ENCODE results near the gene KAT7.

Gene KAT7

DNA sequence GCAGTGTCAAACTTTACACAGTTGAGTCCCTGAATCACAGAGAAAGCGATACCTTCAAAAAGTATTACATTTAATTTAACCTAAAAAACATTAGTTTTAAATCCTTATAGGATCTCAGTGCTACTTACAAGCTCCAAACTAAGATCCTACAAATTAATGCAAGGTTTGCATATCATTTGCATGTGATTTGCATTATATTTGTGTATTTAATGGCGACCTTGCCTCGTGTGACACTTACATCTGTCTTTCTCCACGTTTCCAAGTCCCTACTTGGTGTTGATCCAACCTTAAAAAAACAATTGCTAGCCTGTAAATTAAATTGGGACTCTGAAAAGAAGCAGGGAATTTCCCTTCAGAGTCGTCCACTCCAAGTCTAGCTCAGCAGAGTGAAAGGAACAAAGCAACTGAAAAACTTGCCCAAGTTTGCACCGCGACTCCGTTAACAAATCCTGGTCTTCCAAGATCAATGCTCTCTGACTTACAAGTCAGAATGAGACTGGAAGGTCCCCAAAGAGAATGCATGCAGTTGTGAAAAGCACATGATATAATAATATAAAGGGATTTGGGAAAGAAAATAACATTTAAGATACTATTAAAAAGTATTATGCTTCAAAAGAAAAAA, 23.8 kb upstream of the KAT7 start:
- no peak overlapping the region for H3K27ac ChIP-seq
- H3K9me3 ChIP-seq (ENCODE audit: control insufficient read depth, low read length) = no peaks in the 10 kb centered on the region
- no peaks in the 10 kb centered on the region for H3K36me3 ChIP-seq (ENCODE audit: control insufficient read depth, insufficient read depth, low read length)
- no peaks in the 10 kb centered on the region for H3K79me2 ChIP-seq
- H3K4me3 ChIP-seq (ENCODE audit: low read depth, low read length) = peak overlapping the region; percentile 31
- H2AFZ ChIP-seq = peak overlapping the region; percentile 14
- no peaks in the 10 kb centered on the region for H3K27me3 ChIP-seq (ENCODE audit: control insufficient read depth, insufficient read depth, low read length)
- H3K4me1 ChIP-seq = no peaks in the 10 kb centered on the region
- H3K9ac ChIP-seq = no peak overlapping the region
- TF ChIP-seq, protein P1, sequence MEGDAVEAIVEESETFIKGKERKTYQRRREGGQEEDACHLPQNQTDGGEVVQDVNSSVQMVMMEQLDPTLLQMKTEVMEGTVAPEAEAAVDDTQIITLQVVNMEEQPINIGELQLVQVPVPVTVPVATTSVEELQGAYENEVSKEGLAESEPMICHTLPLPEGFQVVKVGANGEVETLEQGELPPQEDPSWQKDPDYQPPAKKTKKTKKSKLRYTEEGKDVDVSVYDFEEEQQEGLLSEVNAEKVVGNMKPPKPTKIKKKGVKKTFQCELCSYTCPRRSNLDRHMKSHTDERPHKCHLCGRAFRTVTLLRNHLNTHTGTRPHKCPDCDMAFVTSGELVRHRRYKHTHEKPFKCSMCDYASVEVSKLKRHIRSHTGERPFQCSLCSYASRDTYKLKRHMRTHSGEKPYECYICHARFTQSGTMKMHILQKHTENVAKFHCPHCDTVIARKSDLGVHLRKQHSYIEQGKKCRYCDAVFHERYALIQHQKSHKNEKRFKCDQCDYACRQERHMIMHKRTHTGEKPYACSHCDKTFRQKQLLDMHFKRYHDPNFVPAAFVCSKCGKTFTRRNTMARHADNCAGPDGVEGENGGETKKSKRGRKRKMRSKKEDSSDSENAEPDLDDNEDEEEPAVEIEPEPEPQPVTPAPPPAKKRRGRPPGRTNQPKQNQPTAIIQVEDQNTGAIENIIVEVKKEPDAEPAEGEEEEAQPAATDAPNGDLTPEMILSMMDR (IDR thresholded peaks at IDR 0.05) = no peak
- peak overlapping the region; percentile 46 for H3K4me2 ChIP-seq (ENCODE audit: low read length)

DNA sequence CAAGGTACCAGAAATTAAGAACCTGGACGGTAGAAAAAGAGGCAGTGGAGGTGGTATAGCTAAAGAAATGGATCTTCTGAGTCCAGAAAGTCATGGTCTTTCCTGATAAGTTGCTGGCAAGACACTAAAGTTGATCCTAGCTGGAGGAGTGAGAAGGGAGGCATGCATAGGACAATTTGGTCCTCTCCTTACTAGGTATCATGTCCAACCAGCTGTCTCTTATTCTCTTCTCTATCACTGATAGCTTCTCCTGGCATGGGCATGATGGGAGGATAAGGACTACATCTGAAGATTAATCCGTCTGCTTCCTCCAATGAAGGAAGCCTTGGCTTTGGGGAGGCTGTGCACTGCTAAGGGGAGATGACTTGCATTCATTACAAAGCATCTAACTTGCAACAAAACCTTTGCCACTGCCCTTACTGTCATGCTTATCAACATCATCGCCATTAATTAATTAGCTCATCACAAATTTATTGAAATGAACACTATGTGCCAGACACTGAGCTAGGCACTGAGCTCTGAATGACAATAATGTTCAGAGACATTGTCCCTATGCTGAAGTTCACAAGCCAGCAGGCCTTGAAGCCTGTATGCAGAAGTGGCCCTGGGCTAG, 21.5 kb upstream of the KAT7 start:
- Histone ChIP-seq H3K9me3 (ENCODE audit: control insufficient read depth, low read length) (no peaks in the 10 kb centered on the region), H3K36me3 (ENCODE audit: control insufficient read depth, insufficient read depth, low read length) (no peaks in the 10 kb centered on the region), H3K79me2 (no peaks in the 10 kb centered on the region), H2AFZ (no peak overlapping the region), H3K27me3 (ENCODE audit: control insufficient read depth, insufficient read depth, low read length) (no peaks in the 10 kb centered on the region), H3K9ac (no peak overlapping the region), H3K4me3 (ENCODE audit: low read depth, low read length) (no peak overlapping the region), H3K4me2 (ENCODE audit: low read length) (no peak overlapping the region), H3K4me1 (no peaks in the 10 kb centered on the region), H3K27ac (no peak overlapping the region)
- TF ChIP-seq, protein P1 (IDR thresholded peaks at IDR 0.05) = no peak

DNA sequence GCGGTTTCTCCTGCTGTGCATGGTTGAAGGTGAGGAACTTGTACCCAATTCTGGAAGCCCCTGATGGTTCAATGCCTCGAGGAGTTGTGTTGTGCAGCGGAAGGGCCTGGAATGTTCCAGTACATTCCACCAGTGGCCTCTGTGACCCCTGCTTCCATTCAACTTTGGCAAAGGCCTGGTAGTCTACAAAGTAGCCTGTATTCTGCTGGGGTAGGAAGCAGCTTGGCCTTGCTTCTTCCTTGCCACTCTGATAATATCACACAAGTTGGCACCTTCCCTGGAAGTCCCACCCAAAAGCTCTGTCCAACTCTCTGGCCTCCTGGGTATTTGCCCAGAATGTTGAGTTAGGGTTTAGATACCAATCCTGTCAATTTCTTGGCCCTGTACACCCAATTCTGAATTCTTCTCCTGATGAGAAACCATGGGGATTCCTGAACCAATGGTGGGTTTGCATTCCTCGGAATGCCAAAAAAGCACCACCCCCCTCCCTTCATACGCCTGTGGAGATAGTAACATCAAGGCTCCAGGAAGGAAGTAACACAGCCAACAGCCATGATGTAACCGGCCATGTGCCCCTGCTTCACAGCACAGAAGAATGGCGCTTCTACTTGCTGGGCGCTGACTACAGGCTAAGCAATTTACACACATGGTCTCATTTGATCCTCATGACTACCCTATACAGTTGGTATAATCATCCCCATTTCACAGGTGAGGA, 12.8 kb upstream of the KAT7 start:
- H3K79me2 ChIP-seq = no peaks in the 10 kb centered on the region
- no peaks in the 10 kb centered on the region for H3K27me3 ChIP-seq (ENCODE audit: control insufficient read depth, insufficient read depth, low read length)
- no peak overlapping the region for H2AFZ ChIP-seq
- no peak overlapping the region for H3K4me3 ChIP-seq (ENCODE audit: low read depth, low read length)
- TF ChIP-seq, protein P1 (IDR thresholded peaks at IDR 0.05) = no peak
- no peaks in the 10 kb centered on the region for H3K4me1 ChIP-seq
- no peak overlapping the region for H3K4me2 ChIP-seq (ENCODE audit: low read length)
- H3K9ac ChIP-seq = no peak overlapping the region
- H3K9me3 ChIP-seq (ENCODE audit: control insufficient read depth, low read length) = no peaks in the 10 kb centered on the region
- H3K27ac ChIP-seq = no peak overlapping the region
- no peaks in the 10 kb centered on the region for H3K36me3 ChIP-seq (ENCODE audit: control insufficient read depth, insufficient read depth, low read length)

DNA sequence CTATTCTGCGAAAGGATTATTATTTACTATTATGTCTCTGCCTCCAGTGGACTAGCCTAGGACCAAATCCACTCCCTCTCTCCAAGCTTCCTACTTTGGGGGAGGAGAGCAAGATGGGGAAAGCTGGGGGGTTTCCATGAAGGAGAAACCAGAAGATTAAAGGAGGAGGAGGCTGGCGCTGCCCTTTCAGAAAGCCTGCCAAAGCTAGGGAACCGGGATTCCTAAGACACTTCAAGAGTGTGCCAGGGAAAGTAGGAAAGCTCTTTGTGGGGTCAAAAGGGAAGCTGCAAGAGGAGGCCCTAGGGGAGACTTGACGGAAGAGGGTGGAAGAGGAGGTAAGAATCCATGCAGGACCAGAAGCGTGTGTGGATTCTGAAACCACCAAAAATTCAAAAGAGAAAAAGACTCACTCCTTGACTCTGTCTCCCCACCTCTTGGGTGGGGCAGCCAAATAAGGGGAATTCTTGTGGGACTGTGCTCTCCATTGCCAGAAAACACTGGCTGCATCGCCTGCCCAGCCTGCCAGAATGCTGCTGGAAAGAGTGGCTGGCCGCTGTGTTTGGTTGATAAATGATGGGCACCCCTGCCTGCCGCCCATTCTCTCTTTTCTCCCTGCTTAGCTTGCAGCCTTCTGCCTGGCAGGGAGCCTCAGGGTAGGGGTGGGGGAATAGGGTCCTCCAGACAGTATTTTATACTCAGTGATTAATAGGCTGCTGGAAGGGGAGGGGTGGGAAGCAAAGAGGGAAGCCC, 11.8 kb upstream of the KAT7 start:
- no peaks in the 10 kb centered on the region for H3K79me2 ChIP-seq
- no peaks in the 10 kb centered on the region for H3K36me3 ChIP-seq (ENCODE audit: control insufficient read depth, insufficient read depth, low read length)
- no peaks in the 10 kb centered on the region for H3K27me3 ChIP-seq (ENCODE audit: control insufficient read depth, insufficient read depth, low read length)
- TF ChIP-seq, protein P1 (IDR thresholded peaks at IDR 0.05) = no peak
- H3K4me3 ChIP-seq (ENCODE audit: low read depth, low read length) = no peak overlapping the region
- H3K4me1 ChIP-seq = no peaks in the 10 kb centered on the region
- H3K9ac ChIP-seq = no peak overlapping the region
- no peak overlapping the region for H3K4me2 ChIP-seq (ENCODE audit: low read length)
- no peak overlapping the region for H3K27ac ChIP-seq
- H2AFZ ChIP-seq = no peak overlapping the region
- no peaks in the 10 kb centered on the region for H3K9me3 ChIP-seq (ENCODE audit: control insufficient read depth, low read length)
